ENCODE measurements around the gene VPS35. TPM values are rescaled to one million over a fixed set of nuclear protein-coding genes. Genes with fewer than 3 reads are reported as not detected.

Gene VPS35
- total RNA-seq, 6 experiments from 2014 or later, result 86.6 to 113 (median 100) TPM

GRCh38 chr16:46712911-46713310, 23.9 kb upstream of the VPS35 start:
- no peak for TF ChIP-seq CTCF (IDR thresholded peaks at IDR 0.05)
- DNase-seq, result no peak
- H3K27me3 Mint-ChIP-seq (ENCODE audit: insufficient read depth), result peaks cover 6% of the 10 kb centered on the region
- no peak overlapping the region for H3K27ac Mint-ChIP-seq
- no peaks in the 10 kb centered on the region for H3K36me3 Mint-ChIP-seq (ENCODE audit: low read depth)
- no peaks in the 10 kb centered on the region for H3K9me3 Mint-ChIP-seq
- H3K4me1 Mint-ChIP-seq (ENCODE audit: low read depth), result no peaks in the 10 kb centered on the region
- H3K4me3 Mint-ChIP-seq, result no peak overlapping the region

DNA sequence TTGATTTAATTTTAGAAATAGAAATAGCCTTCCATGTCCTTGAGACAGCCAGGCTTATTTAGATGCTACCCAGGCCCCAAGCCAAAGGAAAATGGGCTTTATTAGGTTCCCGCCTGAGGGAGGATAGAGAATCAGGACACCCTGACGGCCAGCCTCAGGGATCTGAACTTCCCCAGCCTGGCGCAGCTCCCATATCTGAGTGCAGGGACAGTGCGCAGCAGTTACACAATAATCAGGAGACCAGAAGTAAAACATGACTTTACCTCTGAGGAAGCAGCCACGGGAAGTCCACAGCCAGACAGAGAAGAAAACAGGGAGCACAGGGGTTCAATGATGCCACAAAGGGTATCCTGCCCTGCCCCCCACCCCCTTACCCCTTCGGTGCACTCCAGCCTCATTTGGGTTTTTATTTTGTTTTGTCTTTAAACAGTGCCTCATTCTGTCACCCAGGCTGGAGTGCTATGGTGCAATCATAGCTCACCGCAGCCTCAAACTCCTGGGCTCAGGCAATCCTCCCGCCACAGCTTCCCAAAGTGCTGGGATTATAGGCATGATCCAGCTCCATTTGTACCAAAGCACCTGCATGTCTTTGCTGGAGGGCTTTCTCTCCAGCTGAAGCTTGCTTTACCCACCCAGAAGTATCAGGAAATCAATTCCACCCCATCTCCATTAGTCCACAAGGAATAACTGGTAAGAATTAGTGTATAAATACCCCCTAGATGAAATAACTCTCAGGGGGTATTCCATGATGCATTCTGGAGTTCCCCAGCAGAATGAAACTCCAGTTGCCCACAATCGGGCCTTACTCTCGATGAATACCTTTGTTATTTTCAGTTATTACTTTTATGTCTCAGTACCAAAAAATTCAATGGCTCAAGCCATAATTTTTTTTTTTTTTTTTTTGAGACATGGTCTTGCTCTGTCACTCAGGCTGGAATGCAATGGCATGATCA, 22.4 kb upstream of the VPS35 start:
- Mint-ChIP-seq H3K27ac (no peak overlapping the region), H3K27me3 (ENCODE audit: insufficient read depth) (peaks cover 6% of the 10 kb centered on the region), H3K36me3 (ENCODE audit: low read depth) (no peaks in the 10 kb centered on the region), H3K4me1 (ENCODE audit: low read depth) (no peaks in the 10 kb centered on the region), H3K4me3 (no peak overlapping the region), H3K9me3 (no peaks in the 10 kb centered on the region)
- DNase-seq, result no peak
- TF ChIP-seq CTCF (IDR thresholded peaks at IDR 0.05), result no peak

- TF ChIP-seq CTCF (IDR thresholded peaks at IDR 0.05), result no peak
- H3K27me3 Mint-ChIP-seq (ENCODE audit: insufficient read depth), result 0 out of 2 replicates have a peak, but pooled peaks cover 4% of the 10 kb centered on the region
- DNase-seq, result no peak
Observed at GRCh38 chr16:46709469-46710005, 20.6 kb upstream of the VPS35 start.

GRCh38 chr16:46706642-46707041, 17.7 kb upstream of the VPS35 start:
- Mint-ChIP-seq H3K4me3 (no peak overlapping the region), H3K27ac (no peak overlapping the region), H3K27me3 (ENCODE audit: insufficient read depth) (0 out of 2 replicates have a peak, but pooled peaks cover 2% of the 10 kb centered on the region), H3K9me3 (no peaks in the 10 kb centered on the region), H3K4me1 (ENCODE audit: low read depth) (no peaks in the 10 kb centered on the region), H3K36me3 (ENCODE audit: low read depth) (no peaks in the 10 kb centered on the region)
- no peak for DNase-seq
- no peak for TF ChIP-seq CTCF (IDR thresholded peaks at IDR 0.05)

More at GRCh38 chr16:46709469-46710005, 20.6 kb upstream of the VPS35 start:
- Mint-ChIP-seq H3K36me3 (ENCODE audit: low read depth) (no peaks in the 10 kb centered on the region), H3K9me3 (no peaks in the 10 kb centered on the region), H3K4me3 (no peak overlapping the region), H3K4me1 (ENCODE audit: low read depth) (no peaks in the 10 kb centered on the region), H3K27ac (no peak overlapping the region)

GRCh38 chr16:46702030-46702429, 13.1 kb upstream of the VPS35 start:
- TF ChIP-seq CTCF (IDR thresholded peaks at IDR 0.05), result no peak
- H3K4me1 Mint-ChIP-seq (ENCODE audit: low read depth), result no peaks in the 10 kb centered on the region
- no peaks in the 10 kb centered on the region for H3K36me3 Mint-ChIP-seq (ENCODE audit: low read depth)
- no peaks in the 10 kb centered on the region; the same call in 1 of the 2 replicates for H3K27me3 Mint-ChIP-seq (ENCODE audit: insufficient read depth)
- no peak overlapping the region for H3K4me3 Mint-ChIP-seq
- no peak for DNase-seq
- H3K9me3 Mint-ChIP-seq, result no peaks in the 10 kb centered on the region
- H3K27ac Mint-ChIP-seq, result no peak overlapping the region

All from HFFc6 (cell line).